Keratinocyte (primary cell): ENCODE measurements around the gene ZNF644. TPM values are rescaled to one million over a fixed set of nuclear protein-coding genes. Genes with fewer than 3 reads are reported as not detected.

Experiments
- DNase-seq: peaks from one replicate; pipeline ENCODE4 v3.0.0-alpha.2; 2011; ENCODE audit warnings: low read depth, missing footprints, low spot score
- FAIRE-seq: peaks from 2 replicates; lab custom pipeline; 2011; peaks lifted over from hg19 to GRCh38; lab: Jason Lieb, UNC
- H2AFZ ChIP-seq: 2 replicates; pipeline ENCODE4 v1.6.0; 2012; ENCODE audit warnings: low read length, control low read depth, inconsistent platforms; ENCODE audit not compliant: control insufficient read depth
- H3K27ac ChIP-seq: 2 replicates; pipeline ENCODE4 v1.5.1; 2011; ENCODE audit warnings: low read length; ENCODE audit not compliant: control insufficient read depth, insufficient read depth
- H3K27me3 ChIP-seq: 3 replicates; pipeline ENCODE4 v1.6.0; 2011; ENCODE audit warnings: low read length; ENCODE audit not compliant: control insufficient read depth, insufficient read depth; ENCODE audit errors: extremely low read depth
- H3K36me3 ChIP-seq, 2 experiments: 2 replicates in 1 of 2; 3 replicates in 1 of 2; pipeline ENCODE4 v1.5.1; 2011; ENCODE audit warnings: low read length in 2 of 2, mild to moderate bottlenecking in 1 of 2; ENCODE audit not compliant: control insufficient read depth in 2 of 2, insufficient read depth in 2 of 2; ENCODE audit errors: extremely low read depth in 1 of 2
- H3K4me1 ChIP-seq: 3 replicates; pipeline ENCODE4 v1.5.1; 2011; ENCODE audit warnings: low read length; ENCODE audit not compliant: control insufficient read depth, insufficient read depth; ENCODE audit errors: extremely low read depth
- H3K4me2 ChIP-seq: 3 replicates; pipeline ENCODE4 v1.6.0; 2011; ENCODE audit warnings: low read depth, low read length; ENCODE audit not compliant: control insufficient read depth, insufficient read depth; ENCODE audit errors: extremely low read depth
- H3K4me3 ChIP-seq, 3 experiments: fragments of 200-600 bp in 1 of 3; sonication (generic) in 1 of 3; 2 replicates in 2 of 3; 3 replicates in 1 of 3; pipeline ENCODE4 v1.5.1; 2011 to 2016; ENCODE audit warnings: low read length in 3 of 3, mild to moderate bottlenecking in 3 of 3, control low read depth in 2 of 3, inconsistent platforms in 1 of 3, low read depth in 1 of 3, mixed read lengths in 1 of 3, mixed run types in 1 of 3, moderate library complexity in 1 of 3; ENCODE audit not compliant: control insufficient read depth in 2 of 3, insufficient read depth in 2 of 3; ENCODE audit errors: extremely low read depth in 1 of 3
- H3K79me2 ChIP-seq: 2 replicates; pipeline ENCODE4 v1.6.0; 2012; ENCODE audit warnings: low read length; ENCODE audit not compliant: control insufficient read depth, insufficient read depth
- H3K9ac ChIP-seq: 3 replicates; pipeline ENCODE4 v1.6.0; 2011; ENCODE audit warnings: low read length; ENCODE audit not compliant: control insufficient read depth, insufficient read depth; ENCODE audit errors: extremely low read depth
- H3K9me1 ChIP-seq: 3 replicates; pipeline ENCODE4 v1.6.0; 2011; ENCODE audit warnings: low read length; ENCODE audit not compliant: control insufficient read depth, insufficient read depth; ENCODE audit errors: extremely low read depth
- H3K9me3 ChIP-seq: 2 replicates; pipeline ENCODE4 v1.5.1; 2012; ENCODE audit warnings: low read depth, low read length; ENCODE audit not compliant: control insufficient read depth
- H4K20me1 ChIP-seq: 3 replicates; pipeline ENCODE4 v1.6.0; 2011; ENCODE audit warnings: low read length; ENCODE audit not compliant: control insufficient read depth, insufficient read depth; ENCODE audit errors: extremely low read depth
- EZH2 ChIP-seq: IDR thresholded peaks from one replicate; pipeline ENCODE4 v1.6.1; 2012; ENCODE audit warnings: inconsistent platforms, mild to moderate bottlenecking, low read length, moderate library complexity
- dilution Hi-C: fragments of 300-500 bp; cut with MboI; formaldehyde crosslinking; loops from one replicate; pipeline ENCODE4 v1.7.0; 2020; ENCODE audit warnings: low sequenced_read_pairs; ENCODE audit not compliant: extremely low pct_ligation_motif_present
- polyA plus RNA-seq, 5 experiments: library from polyadenylated mRNA; depleted of rRNA in 3 of 5; stranded (reverse) in 3 of 5; stranded (forward) in 1 of 5; unstranded in 1 of 5; fragments of >200 nt; gene quantifications; 1 replicate in 1 of 5; 2 replicates in 3 of 5; 3 replicates in 1 of 5; pipeline versions ENCODE4 v1.2.1 to v1.2.3, GENCODE V29; 2011 to 2012; ENCODE audit warnings: missing spikeins in 2 of 5, low read depth in 1 of 5, low replicate concordance in 1 of 5
- TF ChIP-seq, protein P1 (sequence below), 3 experiments: IDR thresholded peaks in 1 of 3; conservative IDR thresholded peaks in 1 of 3; optimal IDR thresholded peaks in 1 of 3; 2 replicates in 2 of 3; 3 replicates in 1 of 3; pipeline versions ENCODE3 to v1.5.1; 2011; ENCODE audit warnings: low read length in 3 of 3, mild to moderate bottlenecking in 3 of 3, moderate library complexity in 2 of 3, control low read depth in 1 of 3, inconsistent platforms in 1 of 3; ENCODE audit not compliant: insufficient read depth in 2 of 3; ENCODE audit errors: extremely low read depth in 1 of 3

ZNF644 gene
- polyA plus RNA-seq, 1 donor (not counting 4 experiments of a cell fraction or from before 2014, with no cell fraction given): 19.1 TPM

GRCh38 chr1:90959352-90960206 is 62.3 kb downstream of the ZNF644 start:
- dilution Hi-C loops: no loop called here
- H3K27me3 ChIP-seq: no peaks in the 10 kb centered on the region
- no peak overlapping the region for H3K4me2 ChIP-seq
- no peaks in the 10 kb centered on the region for H3K9me3 ChIP-seq
- no peak for DNase-seq
- H3K36me3 ChIP-seq: peaks cover 0 to 3% of the 10 kb centered on the region in 2 experiments
- peak overlapping the region; percentile 0 for H3K27ac ChIP-seq
- no peaks in the 10 kb centered on the region for H3K9me1 ChIP-seq
- H4K20me1 ChIP-seq: peaks cover 3% of the 10 kb centered on the region
- peaks cover 81% of the 10 kb centered on the region for H3K79me2 ChIP-seq
- no peak overlapping the region for H3K9ac ChIP-seq
- no peak overlapping the region for H2AFZ ChIP-seq
- H3K4me3 ChIP-seq: no peak overlapping the region
- no peak for FAIRE-seq
- no peak for TF ChIP-seq EZH2
- TF ChIP-seq, protein P1, sequence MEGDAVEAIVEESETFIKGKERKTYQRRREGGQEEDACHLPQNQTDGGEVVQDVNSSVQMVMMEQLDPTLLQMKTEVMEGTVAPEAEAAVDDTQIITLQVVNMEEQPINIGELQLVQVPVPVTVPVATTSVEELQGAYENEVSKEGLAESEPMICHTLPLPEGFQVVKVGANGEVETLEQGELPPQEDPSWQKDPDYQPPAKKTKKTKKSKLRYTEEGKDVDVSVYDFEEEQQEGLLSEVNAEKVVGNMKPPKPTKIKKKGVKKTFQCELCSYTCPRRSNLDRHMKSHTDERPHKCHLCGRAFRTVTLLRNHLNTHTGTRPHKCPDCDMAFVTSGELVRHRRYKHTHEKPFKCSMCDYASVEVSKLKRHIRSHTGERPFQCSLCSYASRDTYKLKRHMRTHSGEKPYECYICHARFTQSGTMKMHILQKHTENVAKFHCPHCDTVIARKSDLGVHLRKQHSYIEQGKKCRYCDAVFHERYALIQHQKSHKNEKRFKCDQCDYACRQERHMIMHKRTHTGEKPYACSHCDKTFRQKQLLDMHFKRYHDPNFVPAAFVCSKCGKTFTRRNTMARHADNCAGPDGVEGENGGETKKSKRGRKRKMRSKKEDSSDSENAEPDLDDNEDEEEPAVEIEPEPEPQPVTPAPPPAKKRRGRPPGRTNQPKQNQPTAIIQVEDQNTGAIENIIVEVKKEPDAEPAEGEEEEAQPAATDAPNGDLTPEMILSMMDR (optimal IDR thresholded peaks at IDR 0.05 in 1 of 3, IDR thresholded peaks at IDR 0.05 in 1 of 3, conservative IDR thresholded peaks at IDR 0.05 in 1 of 3; ENCODE audit: extremely low read depth in 1 of 3, insufficient read depth in 2 of 3, low read length in 3 of 3): no peak
- peaks cover 10% of the 10 kb centered on the region for H3K4me1 ChIP-seq

DNA sequence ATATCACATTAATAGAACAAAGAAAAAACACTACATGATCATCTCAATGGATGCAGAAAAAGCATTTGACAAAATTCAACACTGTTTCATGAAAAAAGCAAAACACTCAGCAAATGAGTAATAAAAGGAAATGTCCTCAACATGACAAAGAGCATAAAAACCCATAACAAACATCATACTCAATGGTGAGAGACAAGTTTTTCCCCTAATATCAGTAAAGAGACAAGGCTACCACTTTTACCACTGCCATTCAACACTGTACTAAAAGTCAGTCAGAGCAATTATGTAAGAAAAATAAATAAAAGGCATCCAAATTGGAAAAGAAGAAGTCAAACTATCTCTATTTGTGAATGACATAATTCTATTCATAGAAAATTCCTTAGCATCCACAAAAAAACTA is 64.3 kb downstream of the ZNF644 start:
- no peaks in the 10 kb centered on the region for H3K9me3 ChIP-seq
- peaks cover 0 to 1% of the 10 kb centered on the region in 2 experiments for H3K36me3 ChIP-seq
- no peak overlapping the region for H3K4me3 ChIP-seq
- dilution Hi-C loops: no loop called here
- H3K4me2 ChIP-seq: no peak overlapping the region
- peaks cover 10% of the 10 kb centered on the region for H3K4me1 ChIP-seq
- no peak for TF ChIP-seq EZH2
- TF ChIP-seq, protein P1 (optimal IDR thresholded peaks at IDR 0.05 in 1 of 3, IDR thresholded peaks at IDR 0.05 in 1 of 3, conservative IDR thresholded peaks at IDR 0.05 in 1 of 3; ENCODE audit: extremely low read depth in 1 of 3, insufficient read depth in 2 of 3, low read length in 3 of 3): no peak
- FAIRE-seq (no peak), DNase-seq (no peak)
- H4K20me1 ChIP-seq: peaks cover 3% of the 10 kb centered on the region
- H3K27ac ChIP-seq: no peak overlapping the region
- H3K9ac ChIP-seq: no peak overlapping the region
- peaks cover 86% of the 10 kb centered on the region for H3K79me2 ChIP-seq
- no peaks in the 10 kb centered on the region for H3K9me1 ChIP-seq
- H2AFZ ChIP-seq: no peak overlapping the region
- no peaks in the 10 kb centered on the region for H3K27me3 ChIP-seq
